ENCODE data around the gene NR2E1.

- no peak for TF ChIP-seq ZSCAN18 (tag by site-specific recombination; IDR thresholded peaks at IDR 0.05)
- TF ChIP-seq SP2 (tag by site-specific recombination; IDR thresholded peaks at IDR 0.05) = no peak
- TF ChIP-seq TCF7L2 (IDR thresholded peaks at IDR 0.05; ENCODE audit: borderline replicate concordance, low read depth, low read length) = no peak
- TF ChIP-seq CTCF (tag by site-specific recombination; IDR thresholded peaks at IDR 0.05) = no peak
These were observed 27.3 kb downstream of the NR2E1 start for GRCh38 chr6:108193131-108193530.

Data from HEK293 (cell line).